Measurements from ENCODE around the gene GPAT3.
"Not testable (repeated sequence)": the region's sequence is repeated elsewhere in the genome, so short reads cannot be mapped to it uniquely, and the experiment has no call there.

GPAT3 gene

DNA sequence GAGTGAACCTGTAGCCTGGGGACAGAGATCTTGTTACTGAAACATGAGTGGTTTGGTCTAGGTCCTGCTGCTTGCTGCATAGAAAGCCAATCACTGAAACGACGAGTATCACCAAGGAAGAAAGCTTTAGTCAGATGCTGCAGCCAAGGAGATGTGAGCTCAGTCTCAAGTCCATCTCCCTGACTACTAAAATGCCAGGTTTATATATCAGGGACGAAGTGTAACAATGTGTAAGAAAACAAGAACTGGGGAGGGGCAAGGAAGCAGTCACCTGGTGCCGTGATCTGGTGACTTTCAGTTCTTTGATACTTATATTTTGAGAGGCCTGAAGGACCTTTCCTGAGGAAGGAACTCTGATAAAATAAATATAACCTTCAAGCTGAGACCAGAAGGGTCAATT, 31.4 kb upstream of the GPAT3 start:
- H4K8ac ChIP-seq (ENCODE audit: low read depth, low read length) = peak overlapping the region; percentile 64
- H3K4me3 ChIP-seq (ENCODE audit: low read depth, low read length) = no peak overlapping the region
- H3K79me2 ChIP-seq (ENCODE audit: control insufficient read depth, insufficient read depth, low read length, poor library complexity) = no peaks in the 10 kb centered on the region
- no peak overlapping the region for H3K4ac ChIP-seq (ENCODE audit: low read depth, low read length)
- no peak overlapping the region for H2AFZ ChIP-seq (ENCODE audit: insufficient read depth, low read length, poor library complexity)
- H3K23ac ChIP-seq (ENCODE audit: low read length) = no peak overlapping the region
- H3K4me1 ChIP-seq (ENCODE audit: control insufficient read depth in 1 of 2, insufficient read depth in 2 of 2, low read length in 2 of 2) = peaks cover 0 to 2% of the 10 kb centered on the region in 2 experiments
- H3K14ac ChIP-seq (ENCODE audit: low read length) = no peak overlapping the region
- H4K91ac ChIP-seq (ENCODE audit: low read depth, low read length) = no peak overlapping the region
- no peak for DNase-seq
- no peak overlapping the region for H3K9ac ChIP-seq (ENCODE audit: low read length)
- H2BK5ac ChIP-seq (ENCODE audit: low read depth, low read length, poor library complexity) = no peak overlapping the region
- no peak overlapping the region for H4K12ac ChIP-seq (ENCODE audit: low read depth, low read length)
- no peak overlapping the region for H3K18ac ChIP-seq (ENCODE audit: low read length)
- no peak overlapping the region for H2BK120ac ChIP-seq (ENCODE audit: insufficient read depth, low read length, poor library complexity)
- no peaks in the 10 kb centered on the region for H3K9me3 ChIP-seq (ENCODE audit: insufficient read depth, low read depth, low read length)
- no peak overlapping the region for H3K4me2 ChIP-seq (ENCODE audit: low read length)
- H3K27me3 ChIP-seq (ENCODE audit: insufficient read depth, low read length) = no peaks in the 10 kb centered on the region
- no CpG with 5 or more reads among the region's 4 CpGs for WGBS (ENCODE audit: extremely low coverage, insufficient coverage, insufficient read length)
- no peak overlapping the region for H2BK12ac ChIP-seq (ENCODE audit: low read length)
- no peak overlapping the region for H3K27ac ChIP-seq (ENCODE audit: low read depth, low read length)
- H2AK5ac ChIP-seq (ENCODE audit: low read length) = no peak overlapping the region
- H3K36me3 ChIP-seq (ENCODE audit: control insufficient read depth in 1 of 2, insufficient read depth in 2 of 2, low read length in 2 of 2) = no peaks in the 10 kb centered on the region
- H3K79me1 ChIP-seq (ENCODE audit: low read length) = no peaks in the 10 kb centered on the region

DNA sequence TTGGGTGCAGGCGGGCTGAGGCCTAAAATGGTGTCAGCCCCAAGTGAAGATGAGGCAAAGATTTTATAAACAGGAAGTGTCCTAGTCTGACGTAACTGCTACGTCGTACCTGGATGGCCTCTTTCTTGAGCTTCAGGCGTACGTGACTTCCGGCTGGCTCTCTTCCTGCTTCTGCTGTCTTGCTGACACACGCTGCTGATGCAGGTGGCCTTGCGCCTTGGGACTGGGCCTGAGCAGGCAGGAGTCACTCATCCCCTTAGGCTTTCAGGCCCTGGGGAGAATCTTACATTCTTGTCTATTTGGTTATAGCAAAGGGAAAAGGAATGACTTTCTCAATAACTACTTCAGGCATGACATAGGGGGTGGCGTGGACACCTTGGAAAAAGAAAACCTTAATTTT, 30.9 kb upstream of the GPAT3 start:
- Histone ChIP-seq H3K9ac (ENCODE audit: low read length) (no peak overlapping the region), H3K23ac (ENCODE audit: low read length) (no peak overlapping the region), H4K8ac (ENCODE audit: low read depth, low read length) (no peak overlapping the region), H3K79me2 (ENCODE audit: control insufficient read depth, insufficient read depth, low read length, poor library complexity) (no peaks in the 10 kb centered on the region), H3K9me3 (ENCODE audit: insufficient read depth, low read depth, low read length) (no peaks in the 10 kb centered on the region), H4K91ac (ENCODE audit: low read depth, low read length) (no peak overlapping the region), H3K18ac (ENCODE audit: low read length) (no peak overlapping the region), H4K12ac (ENCODE audit: low read depth, low read length) (no peak overlapping the region), H2BK12ac (ENCODE audit: low read length) (no peak overlapping the region), H3K27ac (ENCODE audit: low read depth, low read length) (no peak overlapping the region), H3K4ac (ENCODE audit: low read depth, low read length) (no peak overlapping the region), H3K36me3 (ENCODE audit: control insufficient read depth in 1 of 2, insufficient read depth in 2 of 2, low read length in 2 of 2) (no peaks in the 10 kb centered on the region), H2BK120ac (ENCODE audit: insufficient read depth, low read length, poor library complexity) (no peak overlapping the region), H3K27me3 (ENCODE audit: insufficient read depth, low read length) (no peaks in the 10 kb centered on the region), H3K79me1 (ENCODE audit: low read length) (no peaks in the 10 kb centered on the region), H2BK5ac (ENCODE audit: low read depth, low read length, poor library complexity) (no peak overlapping the region), H2AFZ (ENCODE audit: insufficient read depth, low read length, poor library complexity) (no peak overlapping the region), H3K4me3 (ENCODE audit: low read depth, low read length) (no peak overlapping the region), H3K14ac (ENCODE audit: low read length) (no peak overlapping the region), H2AK5ac (ENCODE audit: low read length) (no peak overlapping the region), H3K4me1 (ENCODE audit: control insufficient read depth in 1 of 2, insufficient read depth in 2 of 2, low read length in 2 of 2) (peaks cover 0 to 2% of the 10 kb centered on the region in 2 experiments), H3K4me2 (ENCODE audit: low read length) (no peak overlapping the region)
- WGBS (ENCODE audit: extremely low coverage, insufficient coverage, insufficient read length) = no CpG with 5 or more reads among the region's 10 CpGs
- DNase-seq = peak; percentile 92 to 94

DNA sequence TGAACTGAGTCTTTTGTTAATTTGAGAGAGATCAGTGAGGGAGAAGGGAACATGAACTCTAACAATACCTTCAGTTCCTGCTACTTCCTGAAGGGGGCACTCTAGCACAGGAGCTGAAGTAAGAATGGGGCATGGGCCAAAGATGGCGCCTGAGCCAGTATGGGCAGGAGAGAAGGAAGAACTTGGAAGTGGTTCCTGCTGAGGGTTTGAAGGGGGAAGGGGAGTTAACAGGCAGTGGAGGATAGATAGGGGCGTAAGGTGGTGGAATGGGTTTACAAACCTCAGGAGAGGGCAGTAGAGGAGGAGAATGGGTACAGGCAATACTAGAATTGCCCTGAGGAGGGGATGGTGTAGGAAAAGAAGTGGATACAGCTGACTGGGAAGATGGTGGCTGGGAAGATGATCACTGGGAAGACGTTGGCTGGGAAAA, 26.7 kb upstream of the GPAT3 start:
- not testable (repeated sequence) for H3K27me3 ChIP-seq (ENCODE audit: insufficient read depth, low read length); H3K18ac ChIP-seq (ENCODE audit: low read length); H3K79me2 ChIP-seq (ENCODE audit: control insufficient read depth, insufficient read depth, low read length, poor library complexity); H3K36me3 ChIP-seq (ENCODE audit: control insufficient read depth in 1 of 2, insufficient read depth in 2 of 2, low read length in 2 of 2); H3K4me3 ChIP-seq (ENCODE audit: low read depth, low read length); H2BK12ac ChIP-seq (ENCODE audit: low read length); H2AK5ac ChIP-seq (ENCODE audit: low read length); H2BK5ac ChIP-seq (ENCODE audit: low read depth, low read length, poor library complexity); H2BK120ac ChIP-seq (ENCODE audit: insufficient read depth, low read length, poor library complexity); H3K14ac ChIP-seq (ENCODE audit: low read length); H3K27ac ChIP-seq (ENCODE audit: low read depth, low read length); H3K9me3 ChIP-seq (ENCODE audit: insufficient read depth, low read depth, low read length); H3K9ac ChIP-seq (ENCODE audit: low read length); H3K23ac ChIP-seq (ENCODE audit: low read length); H3K4me2 ChIP-seq (ENCODE audit: low read length); H4K12ac ChIP-seq (ENCODE audit: low read depth, low read length); H3K79me1 ChIP-seq (ENCODE audit: low read length); H3K4me1 ChIP-seq (ENCODE audit: control insufficient read depth in 1 of 2, insufficient read depth in 2 of 2, low read length in 2 of 2); H4K91ac ChIP-seq (ENCODE audit: low read depth, low read length); H3K4ac ChIP-seq (ENCODE audit: low read depth, low read length)
- H2AFZ ChIP-seq (ENCODE audit: insufficient read depth, low read length, poor library complexity) = peak overlapping the region; percentile 45
- WGBS (ENCODE audit: extremely low coverage, insufficient coverage, insufficient read length) = no CpG with 5 or more reads among the region's 3 CpGs
- H4K8ac ChIP-seq (ENCODE audit: low read depth, low read length) = peak overlapping the region; percentile 0
- DNase-seq = peak; percentile 22 to 61

DNA sequence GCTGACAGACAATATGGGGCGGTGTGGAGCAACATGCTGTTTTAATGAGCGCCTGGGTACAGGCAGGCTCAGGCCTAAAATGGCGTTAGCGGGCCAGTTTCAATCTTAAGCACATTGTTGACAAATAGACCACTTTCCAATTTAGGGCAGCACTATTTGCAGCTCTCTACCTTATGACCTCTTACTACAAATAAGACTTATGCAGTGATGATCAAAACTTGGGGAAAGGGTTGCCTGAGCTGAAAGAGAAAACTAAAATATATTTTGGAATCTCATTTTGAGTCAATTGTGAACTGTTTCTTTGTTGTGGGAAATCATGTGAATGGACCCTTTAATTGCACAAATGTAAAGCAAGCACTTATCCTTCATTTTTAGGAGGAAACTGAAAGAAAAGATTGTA, 25.5 kb upstream of the GPAT3 start:
- Histone ChIP-seq H2AFZ (ENCODE audit: insufficient read depth, low read length, poor library complexity) (no peak overlapping the region), H4K8ac (ENCODE audit: low read depth, low read length) (no peak overlapping the region), H3K27ac (ENCODE audit: low read depth, low read length) (no peak overlapping the region), H2BK120ac (ENCODE audit: insufficient read depth, low read length, poor library complexity) (no peak overlapping the region), H3K4me1 (ENCODE audit: control insufficient read depth in 1 of 2, insufficient read depth in 2 of 2, low read length in 2 of 2) (no peaks in the 10 kb centered on the region), H2BK5ac (ENCODE audit: low read depth, low read length, poor library complexity) (no peak overlapping the region), H2AK5ac (ENCODE audit: low read length) (no peak overlapping the region), H4K91ac (ENCODE audit: low read depth, low read length) (no peak overlapping the region), H3K36me3 (ENCODE audit: control insufficient read depth in 1 of 2, insufficient read depth in 2 of 2, low read length in 2 of 2) (no peaks in the 10 kb centered on the region), H3K9me3 (ENCODE audit: insufficient read depth, low read depth, low read length) (no peaks in the 10 kb centered on the region), H3K9ac (ENCODE audit: low read length) (no peak overlapping the region), H3K18ac (ENCODE audit: low read length) (no peak overlapping the region), H3K4me3 (ENCODE audit: low read depth, low read length) (no peak overlapping the region), H2BK12ac (ENCODE audit: low read length) (no peak overlapping the region), H3K4ac (ENCODE audit: low read depth, low read length) (no peak overlapping the region), H3K14ac (ENCODE audit: low read length) (no peak overlapping the region), H3K23ac (ENCODE audit: low read length) (no peak overlapping the region), H3K79me2 (ENCODE audit: control insufficient read depth, insufficient read depth, low read length, poor library complexity) (no peaks in the 10 kb centered on the region), H3K79me1 (ENCODE audit: low read length) (no peaks in the 10 kb centered on the region), H3K4me2 (ENCODE audit: low read length) (no peak overlapping the region), H3K27me3 (ENCODE audit: insufficient read depth, low read length) (no peaks in the 10 kb centered on the region), H4K12ac (ENCODE audit: low read depth, low read length) (no peak overlapping the region)
- DNase-seq = no peak
- no CpG with 5 or more reads among the region's 4 CpGs for WGBS (ENCODE audit: extremely low coverage, insufficient coverage, insufficient read length)
